GM13977 (cell line): ENCODE measurements around the gene MCCC1.
"Not testable (repeated sequence)": the region's sequence is repeated elsewhere in the genome, so short reads cannot be mapped to it uniquely, and the experiment has no call there.

Experiments
- DNase-seq: peaks from one replicate; pipeline ENCODE4 v3.0.0; 2012; ENCODE audit warnings: low spot score
- in situ Hi-C: fragments of 300-500 bp; cut with MboI; formaldehyde crosslinking; loops from one replicate; pipeline ENCODE4 v1.12.0; 2022; ENCODE audit warnings: low sequenced_read_pairs, low pct_unique_long_range_greater_than_20kb, mixed read lengths, inconsistent platforms; ENCODE audit not compliant: unreplicated experiment
- TF ChIP-seq, protein P1 (sequence below): IDR thresholded peaks from 2 replicates; pipeline ENCODE4 v1.5.1; 2012; ENCODE audit warnings: mild to moderate bottlenecking, control low read depth; ENCODE audit not compliant: insufficient read depth; ENCODE audit errors: extremely low read depth, missing control alignments

The MCCC1 gene

DNA sequence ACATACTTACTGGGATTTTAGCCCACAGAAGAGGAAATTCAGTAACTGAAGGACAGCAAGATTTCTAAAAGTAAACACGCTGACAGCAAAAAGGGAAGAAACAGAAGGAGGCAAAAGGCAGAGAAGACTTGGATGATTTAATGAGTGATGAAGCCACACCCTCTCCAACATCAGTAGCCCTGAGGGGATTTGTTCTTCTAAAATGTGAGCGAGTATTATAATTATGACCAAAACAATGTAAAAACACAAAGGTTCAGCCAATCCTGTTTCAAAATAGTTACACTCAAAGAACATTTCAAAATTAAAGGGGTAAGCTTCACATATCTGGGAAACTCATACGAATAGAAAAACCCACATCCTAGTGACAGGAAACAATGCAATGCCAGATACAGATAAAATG lies 25.0 kb downstream of the MCCC1 start:
- no peak for DNase-seq
- TF ChIP-seq, protein P1, sequence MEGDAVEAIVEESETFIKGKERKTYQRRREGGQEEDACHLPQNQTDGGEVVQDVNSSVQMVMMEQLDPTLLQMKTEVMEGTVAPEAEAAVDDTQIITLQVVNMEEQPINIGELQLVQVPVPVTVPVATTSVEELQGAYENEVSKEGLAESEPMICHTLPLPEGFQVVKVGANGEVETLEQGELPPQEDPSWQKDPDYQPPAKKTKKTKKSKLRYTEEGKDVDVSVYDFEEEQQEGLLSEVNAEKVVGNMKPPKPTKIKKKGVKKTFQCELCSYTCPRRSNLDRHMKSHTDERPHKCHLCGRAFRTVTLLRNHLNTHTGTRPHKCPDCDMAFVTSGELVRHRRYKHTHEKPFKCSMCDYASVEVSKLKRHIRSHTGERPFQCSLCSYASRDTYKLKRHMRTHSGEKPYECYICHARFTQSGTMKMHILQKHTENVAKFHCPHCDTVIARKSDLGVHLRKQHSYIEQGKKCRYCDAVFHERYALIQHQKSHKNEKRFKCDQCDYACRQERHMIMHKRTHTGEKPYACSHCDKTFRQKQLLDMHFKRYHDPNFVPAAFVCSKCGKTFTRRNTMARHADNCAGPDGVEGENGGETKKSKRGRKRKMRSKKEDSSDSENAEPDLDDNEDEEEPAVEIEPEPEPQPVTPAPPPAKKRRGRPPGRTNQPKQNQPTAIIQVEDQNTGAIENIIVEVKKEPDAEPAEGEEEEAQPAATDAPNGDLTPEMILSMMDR: no peak
- in situ Hi-C loops: no loop called here

DNA sequence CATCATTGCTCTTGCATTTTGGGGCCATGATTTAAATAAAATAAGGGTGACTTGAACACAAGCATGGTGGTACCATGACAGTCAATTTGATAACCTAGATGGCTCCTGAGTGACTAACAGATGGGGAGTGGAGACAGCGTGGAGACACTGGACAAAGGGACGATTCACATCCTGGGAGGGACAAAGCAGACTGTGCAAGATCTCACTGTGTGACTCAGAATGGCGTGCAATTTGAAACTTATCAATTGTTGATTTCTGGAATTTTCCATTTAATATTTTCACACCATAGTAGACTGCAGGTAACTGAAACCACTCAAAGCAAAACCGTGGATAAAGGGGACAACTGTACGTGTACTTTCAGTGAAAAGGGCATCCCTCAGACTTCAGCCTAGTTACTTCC lies 25.5 kb downstream of the MCCC1 start:
- in situ Hi-C loops: no loop called here
- TF ChIP-seq, protein P1: no peak

DNA sequence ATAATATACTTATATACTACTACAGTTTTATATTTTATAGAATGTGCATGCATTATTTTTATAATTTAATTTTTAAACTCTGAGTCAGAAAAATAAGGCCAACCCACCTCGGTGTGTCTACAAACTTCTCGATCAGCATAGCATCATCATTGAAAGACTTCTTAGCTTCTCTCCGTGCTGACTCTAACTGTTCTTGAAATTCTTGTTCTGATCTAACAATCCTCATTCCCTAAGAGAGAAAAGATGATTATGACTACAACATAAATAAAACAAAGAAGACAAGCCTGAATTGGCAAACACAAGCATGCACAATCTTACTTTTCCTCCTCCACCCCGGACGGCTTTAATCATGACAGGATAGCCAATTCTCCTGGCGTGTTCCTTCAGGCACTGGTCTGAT lies 28.4 kb downstream of the MCCC1 start:
- DNase-seq: no peak
- in situ Hi-C loops: no loop called here
- TF ChIP-seq, protein P1: no peak

More for the DNA sequence above, 25.5 kb downstream of the MCCC1 start:
- DNase-seq: no peak

DNA sequence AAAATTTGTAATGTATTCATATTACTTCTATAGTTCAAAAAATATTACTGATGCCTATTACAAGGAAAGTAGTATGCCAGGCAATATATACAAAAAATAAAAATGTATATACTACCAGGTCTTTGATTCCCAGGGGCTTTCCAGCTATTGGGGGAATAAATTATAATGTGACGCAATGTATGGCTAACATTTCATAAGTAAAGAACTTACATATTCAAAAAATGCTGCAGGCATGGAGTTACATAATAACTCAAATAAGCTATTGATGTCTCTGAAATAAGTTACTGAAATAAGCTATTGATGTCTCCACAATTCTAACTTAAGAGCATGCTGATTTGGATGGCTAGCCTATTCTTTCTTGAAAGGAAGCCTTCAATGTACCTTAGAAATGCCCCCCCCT lies 30.2 kb downstream of the MCCC1 start:
- TF ChIP-seq, protein P1: no peak
- in situ Hi-C loops: no loop called here
- DNase-seq: no peak

DNA sequence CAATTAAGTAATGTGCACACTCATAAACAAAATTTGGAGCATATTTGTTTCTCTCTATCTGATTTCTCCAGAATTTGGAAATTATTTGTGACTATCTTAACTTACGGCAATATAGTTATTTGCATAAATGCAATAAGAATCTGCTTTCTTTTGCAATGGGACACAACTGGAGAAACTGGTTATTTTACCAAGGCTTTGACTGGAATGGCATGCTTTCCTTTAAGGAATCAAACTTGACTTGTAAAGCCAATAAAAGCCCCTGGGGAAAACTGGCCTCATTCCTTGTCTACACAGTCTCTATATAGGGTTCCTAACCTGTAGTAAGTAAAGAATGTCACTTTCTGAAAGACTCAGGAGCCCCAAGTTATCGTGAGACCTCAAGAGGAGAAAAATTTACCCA lies 32.4 kb downstream of the MCCC1 start:
- in situ Hi-C loops: not testable (repeated sequence)

DNA sequence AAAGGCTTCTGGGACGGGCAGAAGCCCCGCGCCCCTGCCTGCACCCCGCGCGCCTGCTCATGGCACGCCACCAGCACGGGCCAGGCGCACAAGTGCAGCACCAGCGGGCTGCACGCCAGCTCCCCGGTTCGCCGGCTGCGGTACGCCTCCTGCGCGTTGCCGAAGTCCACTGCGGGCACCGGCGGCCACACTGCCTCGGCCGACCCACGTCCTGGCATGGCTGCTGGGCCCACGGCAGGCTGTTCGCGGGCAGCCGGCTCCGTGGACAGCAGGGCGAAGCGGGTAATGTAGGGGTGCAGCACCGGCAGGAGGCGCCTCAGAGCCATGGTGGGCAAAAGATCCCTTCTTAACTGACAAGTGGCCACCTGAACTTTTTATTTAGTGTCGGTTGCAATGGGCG lies 34.8 kb downstream of the MCCC1 start:
- in situ Hi-C loops: no loop called here
- TF ChIP-seq, protein P1: no peak
- DNase-seq: no peak

More for the DNA sequence above, 32.4 kb downstream of the MCCC1 start:
- not testable (repeated sequence) for DNase-seq

DNA sequence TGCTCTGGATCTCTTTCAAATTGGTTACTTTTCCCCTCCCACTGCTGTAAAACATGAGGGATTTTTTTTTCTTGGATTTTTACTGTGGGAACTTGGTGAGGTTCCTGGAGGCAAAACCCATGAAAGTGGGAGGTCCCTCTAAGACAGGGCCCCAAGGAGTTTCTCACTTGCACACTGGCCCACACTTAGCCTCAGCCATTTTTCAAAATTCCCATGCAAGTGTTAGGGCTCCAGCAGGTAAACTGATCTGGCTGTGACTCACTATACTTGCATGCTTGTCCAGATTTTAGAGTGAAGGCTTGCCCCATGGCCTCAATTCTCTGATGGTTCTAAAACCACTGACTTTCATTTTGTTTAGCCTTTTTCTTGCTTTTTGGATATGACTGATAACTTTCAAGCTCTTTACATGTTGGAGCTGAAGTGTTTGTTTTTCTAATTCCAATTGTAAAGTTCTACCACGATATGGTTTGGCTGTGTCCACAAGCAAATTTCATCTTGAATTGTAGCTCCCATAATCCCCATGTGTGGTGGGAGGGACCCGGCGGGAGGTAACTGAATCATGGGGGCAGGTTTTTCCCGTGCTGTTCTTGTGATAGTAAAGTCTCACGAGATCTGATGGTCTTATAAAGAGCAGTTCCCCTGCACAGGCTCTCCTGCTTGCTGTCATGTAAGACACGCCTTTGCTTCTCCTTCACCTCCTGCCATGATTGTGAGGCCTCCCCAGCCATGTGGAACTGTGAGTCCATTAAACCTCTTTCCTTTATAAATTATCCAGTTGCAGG lies 37.7 kb downstream of the MCCC1 start:
- DNase-seq: no peak
- in situ Hi-C loops: no loop called here
- TF ChIP-seq, protein P1: no peak
